DMS114 treated with DMSO at 0.1 percent for 48 hours (cell line): ENCODE results near the gene ARL13B.
A peak's percentile ranks its signal among the peaks of the same experiment; 100 is the strongest.
"Not testable (repeated sequence)": the region's sequence is repeated elsewhere in the genome, so short reads cannot be mapped to it uniquely, and the experiment has no call there.

ENCODE experiments used
- DNase-seq: peaks from one replicate; lab custom pipeline; 2025; ENCODE audit not compliant: unreplicated experiment; lab: John Stamatoyannopoulos, UW

ARL13B gene

GRCh38 chr3:93979850-93980676 lies at the start of gene ARL13B:
Gene ARL13B (plus strand): TSS chr3:93980155. CDS start chr3:93980424, 269 bp downstream.
- DNase-seq = peak; percentile 98

DNA sequence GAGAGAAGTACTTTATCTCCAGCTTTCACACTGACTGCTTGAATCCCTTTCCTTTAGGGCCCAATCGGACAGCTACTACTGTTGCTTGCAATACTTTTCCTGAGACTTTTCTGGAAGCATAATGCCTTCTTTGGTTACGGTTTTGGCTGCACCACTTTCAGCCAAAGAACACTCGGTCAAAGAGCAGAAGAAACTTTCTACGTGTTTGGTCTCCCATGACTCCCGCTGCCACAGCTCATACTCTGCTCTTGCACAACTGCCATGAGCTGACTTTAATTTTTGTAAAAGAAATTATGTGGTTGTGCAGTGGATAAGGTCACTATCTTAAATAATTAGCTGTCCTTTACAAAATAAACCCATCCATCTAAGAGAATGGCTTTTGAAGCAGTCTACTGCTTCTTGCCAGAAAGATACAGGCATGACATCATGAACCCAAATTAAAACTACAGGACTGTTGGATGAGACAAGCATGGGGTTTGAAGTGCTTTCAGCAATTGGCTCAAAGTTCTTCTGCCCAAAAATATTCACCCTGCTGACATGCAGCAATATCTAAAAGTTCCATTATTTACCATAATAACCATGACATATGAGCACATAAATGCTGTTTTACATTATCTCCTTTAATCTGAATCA lies 48.2 kb upstream of the ARL13B start:
- no peak for DNase-seq

- DNase-seq = no peak
These were observed 45.4 kb upstream of the ARL13B start for GRCh38 chr3:93934366-93935046.

GRCh38 chr3:93936549-93936948 lies 43.4 kb upstream of the ARL13B start:
- no peak for DNase-seq

GRCh38 chr3:93937485-93937884 lies 42.5 kb upstream of the ARL13B start:
- DNase-seq = not testable (repeated sequence)

GRCh38 chr3:93949958-93950357 lies 30.0 kb upstream of the ARL13B start:
- DNase-seq = not testable (repeated sequence)

DNA sequence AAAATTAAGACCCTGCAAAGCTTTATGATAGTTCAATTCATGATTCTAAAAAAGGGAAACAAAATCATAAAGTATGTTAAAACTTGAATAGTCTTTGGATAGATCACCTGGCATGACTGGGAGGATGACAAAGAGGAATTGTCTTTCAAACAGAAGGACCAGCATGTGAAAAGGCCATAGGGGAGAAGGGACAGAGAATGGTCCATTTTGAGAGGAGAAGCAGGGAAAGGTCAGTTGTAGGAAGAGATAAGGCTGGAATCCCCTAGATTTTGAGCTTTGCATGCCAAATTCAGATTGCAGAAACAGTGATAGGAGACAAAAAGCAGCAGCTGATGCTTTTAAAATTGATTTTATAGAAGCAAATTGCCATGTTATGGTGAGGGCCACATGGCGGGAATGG lies 18.9 kb upstream of the ARL13B start:
- no peak for DNase-seq

DNA sequence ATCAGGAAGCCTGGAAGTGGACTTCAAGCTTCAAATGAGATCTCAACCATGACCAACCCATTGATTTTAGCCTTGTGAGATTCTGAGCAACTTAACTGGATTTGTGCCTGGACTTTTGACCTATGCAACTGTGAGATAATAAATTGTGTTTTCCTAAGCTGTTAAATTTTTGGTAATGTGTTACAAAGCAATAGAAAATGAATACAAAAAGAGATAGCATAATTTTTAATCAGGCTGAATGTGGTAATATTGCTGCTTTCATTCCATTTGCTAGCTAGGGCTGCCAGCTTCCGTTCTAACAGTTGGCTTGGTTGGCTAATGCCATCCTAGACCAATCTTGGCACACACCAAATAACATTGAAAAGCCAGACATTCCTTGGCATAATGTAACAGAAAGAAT lies 18.5 kb upstream of the ARL13B start:
- no peak for DNase-seq

- no peak for DNase-seq
These were observed 17.2 kb upstream of the ARL13B start for GRCh38 chr3:93962798-93963197.

DNA sequence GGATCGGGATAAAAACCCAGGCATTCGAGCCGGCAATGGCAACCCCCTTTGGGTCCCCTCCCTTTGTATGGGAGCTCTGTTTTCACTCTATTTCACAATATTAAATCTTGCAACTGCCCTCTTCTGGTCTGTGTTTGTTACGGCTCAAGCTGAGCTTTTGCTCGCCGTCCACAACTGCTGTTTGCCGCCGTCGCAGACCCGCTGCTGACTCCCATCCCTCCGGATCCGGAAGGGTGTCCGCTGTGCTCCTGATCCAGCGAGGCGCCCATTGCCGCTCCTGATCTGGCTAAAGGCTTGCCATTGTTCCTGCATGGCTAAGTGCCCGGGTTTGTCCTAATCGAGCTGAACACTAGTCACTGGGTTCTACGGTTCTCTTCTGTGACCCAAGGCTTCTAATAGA lies 14.8 kb upstream of the ARL13B start:
- not testable (repeated sequence) for DNase-seq

GRCh38 chr3:93969443-93969842 lies 10.5 kb upstream of the ARL13B start:
- no peak for DNase-seq

- no peak for DNase-seq
These were observed 10.0 kb upstream of the ARL13B start for GRCh38 chr3:93969997-93970396.

GRCh38 chr3:93973131-93974126 lies 6.5 kb upstream of the ARL13B start, which contains the start of gene PROS1:
Gene PROS1 (minus strand): TSS chr3:93973896. CDS start chr3:93973749, 147 bp downstream.
- peak; percentile 59 for DNase-seq

- no peak for DNase-seq
These were observed 1.7 kb downstream of the ARL13B start for GRCh38 chr3:93981649-93982048.

DNA sequence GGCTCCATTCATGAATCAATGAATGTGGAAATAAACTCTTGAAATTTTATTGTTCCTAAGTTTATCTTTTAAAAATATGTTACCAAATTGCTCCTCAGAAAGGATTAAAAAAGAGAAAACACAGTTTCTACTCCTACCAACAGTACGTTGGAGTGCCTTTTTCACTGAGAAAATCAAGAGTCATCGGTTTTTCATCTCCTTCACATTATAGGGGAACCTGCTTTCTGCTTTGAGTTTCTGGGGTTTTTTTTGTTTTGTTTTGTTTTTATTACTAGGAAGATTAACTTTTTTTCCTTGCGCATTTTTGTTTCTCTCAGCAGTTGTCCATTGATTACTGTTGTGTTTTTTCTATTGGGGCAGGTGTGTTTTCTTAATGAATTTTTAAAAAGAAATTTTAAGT lies 3.5 kb downstream of the ARL13B start:
- DNase-seq = no peak

GRCh38 chr3:93984618-93985017 lies 4.7 kb downstream of the ARL13B start:
- DNase-seq = no peak

- no peak for DNase-seq
These were observed 8.3 kb downstream of the ARL13B start for GRCh38 chr3:93988283-93988682.

DNA sequence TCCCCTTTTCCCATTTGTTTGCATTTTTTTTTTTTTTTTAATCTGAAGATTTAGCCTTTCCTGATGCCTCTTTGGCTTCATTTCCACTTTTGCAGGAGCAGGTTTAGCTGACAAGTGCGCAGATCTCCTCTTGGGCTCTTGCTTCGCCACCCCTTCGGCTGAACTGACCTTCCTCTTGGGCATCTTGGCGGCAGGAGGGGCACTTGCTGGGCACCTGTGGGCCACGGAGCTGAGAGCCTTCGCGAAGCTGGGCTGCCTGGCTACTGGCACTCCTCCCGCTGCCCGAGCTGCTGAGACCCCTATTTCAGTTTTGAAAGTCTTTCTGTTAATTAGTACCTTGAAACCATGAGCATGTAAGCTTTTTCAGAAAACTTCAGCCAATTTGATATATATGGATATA lies 8.8 kb downstream of the ARL13B start:
- no peak for DNase-seq

DNA sequence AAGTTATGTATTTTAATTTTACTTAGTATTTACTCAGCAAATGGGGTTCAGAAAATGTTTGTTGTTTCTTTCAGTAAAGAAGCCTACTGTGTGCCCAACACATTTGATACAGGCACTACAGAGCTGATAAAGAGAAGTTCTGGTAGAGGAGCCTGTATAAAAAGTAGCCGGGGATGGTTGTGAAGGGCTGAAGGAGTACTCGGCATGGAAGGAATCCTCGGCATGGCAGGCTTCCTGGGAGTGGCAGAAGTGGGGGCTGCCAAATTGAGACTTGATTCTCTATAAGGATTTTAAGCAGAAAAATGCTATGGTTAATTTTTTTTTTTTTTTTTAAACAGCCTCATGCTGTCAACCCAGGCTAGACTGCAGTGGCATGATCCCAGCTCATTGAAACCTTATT lies 9.3 kb downstream of the ARL13B start:
- no peak for DNase-seq

- no peak for DNase-seq
These were observed 11.7 kb downstream of the ARL13B start for GRCh38 chr3:93991631-93992030.

- no peak for DNase-seq
These were observed 12.3 kb downstream of the ARL13B start for GRCh38 chr3:93992207-93992606.
